GM19395 (cell line): ENCODE measurements around the gene GABRB2.
A peak's percentile ranks its signal among the peaks of the same experiment; 100 is the strongest.
"Not testable (repeated sequence)": the region's sequence is repeated elsewhere in the genome, so short reads cannot be mapped to it uniquely, and the experiment has no call there.

Experiments used
- ATAC-seq: cut with Tn5 transposase; IDR thresholded peaks from one replicate; pipeline ENCODE4 v1.9.1; 2021; ENCODE audit warnings: mild to moderate bottlenecking, moderate library complexity; ENCODE audit not compliant: unreplicated experiment

Gene GABRB2

GRCh38 chr5:161305601-161306000 lies 240.9 kb downstream of the GABRB2 start:
- ATAC-seq, result no peak

- ATAC-seq, result no peak
These were observed 244.0 kb downstream of the GABRB2 start for GRCh38 chr5:161302559-161302958.

- ATAC-seq, result no peak
These were observed 244.9 kb downstream of the GABRB2 start for GRCh38 chr5:161301586-161301985.

GRCh38 chr5:161299053-161299452 lies 247.5 kb downstream of the GABRB2 start:
- peak; percentile 85 for ATAC-seq

DNA sequence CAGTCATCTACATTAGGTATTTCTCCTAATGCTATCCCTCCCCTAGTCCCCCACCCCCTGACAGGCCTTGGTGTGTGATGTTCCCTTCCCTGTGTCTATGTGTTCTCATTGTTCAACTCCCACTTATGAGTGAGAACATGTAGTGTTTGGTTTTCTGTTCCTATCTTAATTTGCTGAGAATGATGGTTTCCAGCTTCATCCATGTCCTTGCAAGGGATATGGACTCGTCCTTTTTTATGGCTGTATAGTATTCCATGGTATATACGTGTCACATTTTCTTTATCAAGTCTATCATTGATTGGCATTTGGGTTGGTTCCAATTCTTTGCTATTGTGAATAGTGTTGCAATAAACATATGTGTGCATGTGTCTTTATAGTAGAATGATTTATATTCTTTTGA lies 249.1 kb downstream of the GABRB2 start:
- not testable (repeated sequence) for ATAC-seq

DNA sequence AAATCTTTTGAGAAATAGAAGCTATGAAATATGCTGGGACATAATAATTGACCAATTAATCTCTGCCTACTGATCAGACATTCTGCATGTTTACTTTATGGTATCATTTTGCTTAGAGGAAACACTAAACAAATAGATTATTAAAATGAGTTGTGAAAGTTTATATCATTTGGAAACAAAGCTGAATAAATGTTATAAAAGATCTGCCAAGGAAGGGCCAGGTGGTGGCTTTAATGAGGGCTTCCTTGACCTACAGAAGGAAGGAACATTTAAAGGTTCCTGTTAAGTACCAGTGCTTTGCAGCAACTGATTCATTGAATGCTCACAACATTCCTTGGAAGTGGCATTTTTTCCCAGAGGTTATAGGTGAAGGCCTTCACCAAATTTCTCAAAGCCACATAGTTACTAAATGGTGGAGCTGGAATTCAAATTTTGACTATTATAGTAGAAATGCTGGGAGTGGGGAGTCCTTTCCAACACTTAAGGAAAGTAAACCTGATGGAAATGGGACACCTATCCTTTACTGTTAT lies 250.7 kb downstream of the GABRB2 start:
- ATAC-seq, result no peak

DNA sequence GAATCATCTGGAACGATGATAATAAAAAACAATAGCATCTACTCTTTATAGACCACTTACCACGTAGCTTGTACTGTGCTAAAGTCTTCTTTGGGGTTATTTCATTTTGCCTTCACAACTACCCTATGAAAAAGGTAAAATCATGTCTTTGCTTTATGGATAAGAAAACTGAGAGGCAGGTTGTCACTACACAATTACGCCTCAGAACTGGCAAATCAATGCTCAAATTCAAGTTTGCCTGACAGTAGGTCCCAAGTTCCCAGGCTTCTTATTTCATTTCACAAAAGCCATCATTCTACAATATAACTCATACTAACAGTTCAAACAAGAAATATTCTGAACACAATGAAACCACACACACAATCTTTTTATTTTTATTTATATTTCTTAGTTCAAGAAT lies 258.5 kb downstream of the GABRB2 start:
- no peak for ATAC-seq

DNA sequence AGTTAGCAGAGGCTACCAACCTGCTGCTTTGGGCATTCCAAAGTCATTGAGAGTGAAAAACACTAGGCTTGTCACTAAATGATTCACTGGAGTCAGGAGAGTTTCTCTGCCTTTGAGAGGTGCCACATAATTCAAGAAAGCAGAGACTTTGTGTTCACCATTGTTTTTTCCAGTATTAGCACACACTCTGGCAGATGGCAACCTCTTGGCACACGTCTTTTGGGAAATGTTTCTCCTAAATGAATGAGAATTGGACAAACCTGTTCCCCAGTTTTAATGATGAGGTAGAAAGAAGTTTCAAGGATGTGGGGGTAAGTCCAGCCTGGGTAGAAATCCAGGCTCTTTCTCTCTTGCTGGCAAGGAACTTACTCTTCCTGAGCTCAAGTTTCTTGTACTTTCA lies 259.1 kb downstream of the GABRB2 start:
- ATAC-seq, result no peak

DNA sequence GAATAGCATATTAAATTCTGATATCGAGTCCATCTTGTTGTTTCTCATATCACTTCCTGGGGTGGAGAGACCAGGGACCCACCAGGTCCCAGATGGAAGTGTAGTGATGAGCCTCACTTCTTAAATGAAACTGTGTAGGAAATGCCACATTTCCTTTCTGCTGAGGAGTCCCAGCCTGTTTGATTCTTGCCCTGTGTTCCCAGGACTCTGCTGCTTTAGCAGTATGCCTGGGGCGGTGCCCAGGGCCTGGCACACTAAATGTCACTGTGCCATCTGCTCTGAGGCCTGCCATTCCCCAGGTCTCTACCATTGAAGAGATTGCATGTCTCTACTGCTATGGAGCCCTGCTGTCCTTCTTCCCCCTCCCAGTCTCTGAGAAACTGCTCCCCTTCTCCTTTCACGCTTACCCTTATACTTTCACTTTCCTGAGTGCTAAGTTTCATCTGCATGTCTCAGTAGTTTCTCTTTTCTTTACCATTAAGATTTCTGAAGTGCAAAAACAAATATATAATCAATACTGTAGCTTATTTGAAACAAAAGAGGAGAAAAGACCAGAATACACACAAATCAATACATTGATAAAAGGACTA lies 260.4 kb downstream of the GABRB2 start:
- peak; percentile 99 for ATAC-seq

- ATAC-seq, result no peak
These were observed 262.1 kb downstream of the GABRB2 start for GRCh38 chr5:161284445-161284844.

DNA sequence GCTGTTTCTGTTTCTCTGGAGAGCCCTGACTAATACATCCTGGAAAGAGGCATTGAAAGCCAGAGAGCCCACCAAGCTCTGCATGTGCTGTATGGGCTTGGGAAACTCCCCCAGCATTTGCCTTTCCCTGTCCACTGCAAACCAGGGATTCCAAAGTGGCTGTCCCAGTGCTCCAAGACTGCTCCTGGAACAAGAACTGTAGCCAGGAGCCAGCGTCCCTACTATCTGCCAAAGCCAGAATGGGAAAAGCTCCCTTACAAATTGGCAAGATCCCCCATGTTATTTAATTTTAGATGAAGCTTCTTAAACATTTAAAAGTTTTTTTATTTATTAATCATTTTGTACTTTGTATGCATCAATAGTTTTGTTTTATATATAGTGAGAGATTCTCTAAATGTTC lies 263.2 kb downstream of the GABRB2 start:
- ATAC-seq, result no peak

- peak; percentile 73 for ATAC-seq
These were observed 267.5 kb downstream of the GABRB2 start for GRCh38 chr5:161278739-161279660.

GRCh38 chr5:161277011-161277410 lies 269.5 kb downstream of the GABRB2 start:
- ATAC-seq, result no peak

DNA sequence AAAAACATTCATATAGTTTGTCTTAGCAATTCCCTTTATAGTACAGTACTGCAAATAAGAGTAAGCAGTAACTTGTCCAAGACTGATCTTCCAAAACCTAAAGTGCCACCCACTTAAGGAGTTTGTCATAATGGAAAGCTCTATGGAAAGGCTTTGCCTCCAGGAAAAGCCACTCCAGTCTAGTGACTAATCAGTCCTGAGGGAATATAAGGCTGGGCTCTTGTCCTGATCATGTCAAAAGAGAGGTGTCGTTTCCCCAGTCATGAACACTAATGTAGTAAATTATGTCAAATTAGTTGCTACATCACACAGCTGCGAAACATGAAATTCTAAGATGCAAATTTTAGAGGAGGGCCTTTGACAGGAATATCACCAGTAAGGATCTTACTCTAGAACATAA lies 271.6 kb downstream of the GABRB2 start:
- ATAC-seq, result no peak

DNA sequence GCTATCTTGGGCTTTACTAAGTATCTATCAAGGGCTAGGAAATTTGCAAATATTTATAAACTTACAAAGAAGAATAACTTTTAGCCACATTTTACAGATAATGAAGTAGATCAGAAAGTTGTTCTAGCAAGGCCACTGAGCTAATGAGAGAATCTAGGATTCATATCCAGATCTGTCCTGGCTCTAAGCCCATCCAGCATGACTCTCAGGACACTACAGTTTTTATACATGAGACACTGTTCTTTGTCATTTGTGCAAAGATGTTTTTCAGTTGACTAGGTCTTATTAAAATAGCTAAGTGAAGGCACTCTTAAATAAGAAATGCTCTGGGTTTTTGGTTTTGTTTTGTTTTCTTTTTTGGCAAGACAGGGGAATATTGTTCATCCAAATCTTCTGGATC lies 273.1 kb downstream of the GABRB2 start:
- ATAC-seq, result no peak

GRCh38 chr5:161271816-161272215 lies 274.7 kb downstream of the GABRB2 start:
- no peak for ATAC-seq

DNA sequence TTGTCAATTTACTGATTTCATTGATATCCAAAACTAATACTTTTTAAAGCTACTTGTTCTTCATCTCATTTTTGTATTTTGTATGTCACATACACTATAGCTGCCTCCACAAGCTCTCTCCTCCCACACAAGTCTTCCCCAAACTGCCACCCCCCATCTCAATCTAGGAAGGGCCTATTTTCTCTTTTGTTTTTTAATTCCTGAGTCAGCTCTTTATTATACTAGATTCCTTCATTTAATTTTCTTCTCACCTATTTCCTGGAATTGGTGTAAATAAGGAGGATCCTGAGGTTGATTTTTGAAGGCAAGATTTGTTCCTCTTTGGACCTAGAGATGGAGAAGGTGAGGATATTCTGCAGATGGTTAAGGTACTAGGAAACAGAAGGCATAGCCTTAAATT lies 277.4 kb downstream of the GABRB2 start:
- ATAC-seq, result no peak

DNA sequence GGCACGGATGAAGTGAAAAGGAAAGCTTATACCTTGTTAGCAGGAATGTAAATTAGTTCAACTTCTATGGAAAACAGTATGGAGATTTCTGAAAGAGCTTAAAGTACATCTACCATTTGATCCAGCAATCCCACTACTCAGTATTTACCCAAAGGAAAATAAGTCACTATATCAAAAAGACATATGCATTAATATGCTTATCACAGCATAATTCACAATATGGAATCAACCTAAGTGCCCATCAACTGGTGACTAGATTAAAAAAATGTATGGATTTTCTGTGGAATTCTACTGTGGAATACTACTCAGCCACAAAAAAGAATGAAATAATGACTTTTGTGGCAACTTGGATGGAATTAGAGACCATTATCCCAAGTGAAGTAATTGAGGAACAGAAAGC lies 279.6 kb downstream of the GABRB2 start:
- ATAC-seq, result no peak

DNA sequence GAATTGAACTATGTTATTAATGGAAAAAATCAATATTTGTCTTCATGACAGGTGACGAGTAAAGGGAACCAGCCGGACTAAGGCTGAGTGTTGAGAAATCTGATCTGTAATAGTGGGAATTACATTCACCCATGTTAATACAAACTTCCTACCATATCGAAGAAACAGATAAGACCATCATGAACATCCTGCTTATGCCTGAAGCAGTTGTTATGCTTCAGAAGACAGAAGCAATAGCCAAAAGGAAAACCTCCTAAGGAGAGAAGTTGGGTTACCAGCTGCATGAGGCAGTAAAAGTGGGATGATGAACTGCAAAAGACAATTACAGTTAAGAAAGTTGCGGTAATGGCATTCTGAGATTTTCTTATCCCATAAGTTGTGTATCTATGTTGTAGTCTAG lies 281.5 kb downstream of the GABRB2 start:
- no peak for ATAC-seq

DNA sequence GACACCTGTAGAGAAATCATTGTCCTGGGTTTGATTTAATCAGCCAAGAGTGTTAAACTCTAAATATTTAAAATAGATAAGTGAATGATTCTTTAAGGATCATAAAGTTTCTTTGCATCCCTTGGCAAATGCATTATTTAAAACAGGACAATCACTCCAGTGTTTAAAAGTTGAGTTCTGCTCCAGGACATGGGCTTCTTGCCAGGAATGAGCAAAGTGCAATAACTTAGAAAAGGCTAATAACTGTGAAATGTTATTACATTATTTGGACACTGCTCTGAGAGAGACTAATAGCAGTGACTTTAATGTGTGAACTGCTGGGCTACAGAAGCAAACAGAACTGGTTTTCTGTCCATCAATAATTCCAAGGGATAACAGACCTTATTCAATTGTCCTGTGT lies 283.3 kb downstream of the GABRB2 start:
- no peak for ATAC-seq

DNA sequence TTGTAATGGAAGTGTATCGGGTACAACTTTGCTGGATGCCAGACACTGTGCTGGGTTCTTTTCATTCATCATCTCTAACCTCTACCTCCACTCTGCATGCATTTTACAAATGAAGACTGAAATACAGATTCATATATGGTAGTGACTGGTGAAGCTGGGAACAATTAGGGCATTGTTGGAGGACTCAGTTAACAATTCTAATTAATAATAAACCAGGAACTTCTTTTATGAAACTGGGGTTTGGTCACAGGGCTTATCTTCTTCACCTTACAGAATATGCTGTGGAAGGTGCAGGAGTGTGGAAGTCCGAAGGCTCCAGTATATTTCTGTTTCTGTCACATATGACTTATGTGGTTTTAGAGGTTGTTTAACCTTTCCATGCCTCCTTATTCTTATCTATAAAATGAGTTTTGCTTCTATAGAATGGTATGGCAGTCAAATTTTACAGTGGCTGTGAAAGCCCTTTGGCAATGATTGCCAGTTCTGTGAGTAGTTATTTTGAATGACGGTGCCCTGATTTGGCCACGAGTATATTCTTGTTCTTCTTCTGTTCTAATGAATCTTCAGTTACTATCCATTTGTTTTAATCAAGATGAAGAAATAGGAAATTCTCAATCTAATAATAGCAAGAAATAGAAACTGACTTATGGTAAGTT lies 284.7 kb downstream of the GABRB2 start:
- ATAC-seq, result peak; percentile 55

DNA sequence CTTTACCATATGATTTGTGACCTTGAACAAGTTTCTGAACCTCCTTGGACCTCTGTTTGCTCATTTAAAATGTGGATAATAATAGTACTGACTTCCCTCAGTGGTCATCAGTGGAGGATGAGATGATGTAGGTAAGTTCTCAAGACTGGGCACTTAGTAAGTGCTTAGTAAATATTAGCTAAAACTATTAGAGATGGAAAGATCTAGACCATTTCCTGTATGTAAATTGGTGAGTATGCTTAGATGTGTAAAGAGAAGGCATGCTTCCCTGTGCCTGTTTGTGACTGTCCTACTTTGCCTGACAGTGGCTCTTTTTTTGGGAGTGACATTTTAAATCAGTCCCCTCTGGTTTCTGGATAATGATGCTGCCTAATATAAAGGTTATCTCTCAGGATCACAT lies 288.1 kb downstream of the GABRB2 start:
- peak; percentile 51 for ATAC-seq
